ENCODE measurements around the gene INAVA.

Gene INAVA

GRCh38 chr1:200890818-200891773 lies 3.6 kb upstream of the INAVA start:
- peak overlapping the region; percentile 57 for H3K4me3 ChIP-seq (ENCODE audit: low read depth, low read length)
- no peaks in the 10 kb centered on the region for H3K27me3 ChIP-seq (ENCODE audit: insufficient read depth, low read depth, severe bottlenecking)
- no peaks in the 10 kb centered on the region for H3K36me3 ChIP-seq
- TF ChIP-seq, protein P1, sequence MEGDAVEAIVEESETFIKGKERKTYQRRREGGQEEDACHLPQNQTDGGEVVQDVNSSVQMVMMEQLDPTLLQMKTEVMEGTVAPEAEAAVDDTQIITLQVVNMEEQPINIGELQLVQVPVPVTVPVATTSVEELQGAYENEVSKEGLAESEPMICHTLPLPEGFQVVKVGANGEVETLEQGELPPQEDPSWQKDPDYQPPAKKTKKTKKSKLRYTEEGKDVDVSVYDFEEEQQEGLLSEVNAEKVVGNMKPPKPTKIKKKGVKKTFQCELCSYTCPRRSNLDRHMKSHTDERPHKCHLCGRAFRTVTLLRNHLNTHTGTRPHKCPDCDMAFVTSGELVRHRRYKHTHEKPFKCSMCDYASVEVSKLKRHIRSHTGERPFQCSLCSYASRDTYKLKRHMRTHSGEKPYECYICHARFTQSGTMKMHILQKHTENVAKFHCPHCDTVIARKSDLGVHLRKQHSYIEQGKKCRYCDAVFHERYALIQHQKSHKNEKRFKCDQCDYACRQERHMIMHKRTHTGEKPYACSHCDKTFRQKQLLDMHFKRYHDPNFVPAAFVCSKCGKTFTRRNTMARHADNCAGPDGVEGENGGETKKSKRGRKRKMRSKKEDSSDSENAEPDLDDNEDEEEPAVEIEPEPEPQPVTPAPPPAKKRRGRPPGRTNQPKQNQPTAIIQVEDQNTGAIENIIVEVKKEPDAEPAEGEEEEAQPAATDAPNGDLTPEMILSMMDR (IDR thresholded peaks at IDR 0.05; ENCODE audit: low read depth, low read length): peak; percentile 95
- peak overlapping the region; percentile 88 for H3K27ac ChIP-seq
- DNase-seq: peak; percentile 91
- no peaks in the 10 kb centered on the region for H3K9me3 ChIP-seq (ENCODE audit: severe bottlenecking)

DNA sequence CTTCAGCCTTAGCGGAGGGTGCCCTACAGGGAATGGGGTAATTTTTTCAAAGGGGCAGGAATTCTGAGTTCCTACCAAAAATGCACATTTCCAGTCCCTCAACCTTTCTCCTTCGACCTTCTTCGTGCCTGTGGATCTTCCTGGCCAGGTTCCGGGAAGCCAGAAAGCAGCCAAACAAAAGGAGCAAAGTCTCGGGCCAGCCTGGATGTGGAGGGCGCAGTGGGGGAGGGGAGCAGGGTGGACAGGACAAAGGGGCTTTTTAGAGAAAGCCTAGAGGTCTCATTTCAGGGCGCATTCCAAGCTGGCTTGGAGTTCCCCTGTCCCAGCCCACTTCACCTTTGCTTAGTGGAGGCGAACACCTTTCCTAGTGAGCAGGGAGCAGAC lies 2.9 kb upstream of the INAVA start:
- Histone ChIP-seq H3K36me3 (no peaks in the 10 kb centered on the region), H3K4me3 (ENCODE audit: low read depth, low read length) (peak overlapping the region; percentile 57), H3K27me3 (ENCODE audit: insufficient read depth, low read depth, severe bottlenecking) (no peaks in the 10 kb centered on the region), H3K27ac (peak overlapping the region; percentile 88), H3K9me3 (ENCODE audit: severe bottlenecking) (no peaks in the 10 kb centered on the region)
- no peak for DNase-seq
- TF ChIP-seq, protein P1 (IDR thresholded peaks at IDR 0.05; ENCODE audit: low read depth, low read length): no peak

DNA sequence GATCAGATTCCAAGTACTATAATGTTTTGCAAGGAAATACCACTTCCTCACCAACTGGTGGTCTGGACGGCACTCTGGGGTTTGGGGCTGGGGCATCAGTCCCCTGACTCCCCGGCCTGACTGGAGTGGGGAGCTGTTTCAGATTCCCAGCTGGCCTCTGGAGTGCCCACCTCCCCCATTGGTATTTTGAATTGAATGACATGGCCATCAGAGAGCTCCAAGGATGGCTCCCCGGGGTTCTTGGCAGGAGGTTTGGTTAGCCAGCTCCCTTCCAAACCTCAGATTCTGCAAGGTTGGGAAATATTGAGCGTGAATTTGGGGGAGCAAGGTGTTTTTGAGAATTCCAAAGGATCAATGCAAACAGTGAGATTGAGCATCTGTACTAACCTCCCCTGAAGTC lies 2.2 kb upstream of the INAVA start:
- Histone ChIP-seq H3K4me3 (ENCODE audit: low read depth, low read length) (no peak overlapping the region), H3K9me3 (ENCODE audit: severe bottlenecking) (no peaks in the 10 kb centered on the region), H3K36me3 (no peaks in the 10 kb centered on the region), H3K27ac (no peak overlapping the region), H3K27me3 (ENCODE audit: insufficient read depth, low read depth, severe bottlenecking) (no peaks in the 10 kb centered on the region)
- DNase-seq: no peak
- TF ChIP-seq, protein P1 (IDR thresholded peaks at IDR 0.05; ENCODE audit: low read depth, low read length): no peak

GRCh38 chr1:200892958-200893357 lies 1.7 kb upstream of the INAVA start:
- no peak for DNase-seq
- Histone ChIP-seq H3K9me3 (ENCODE audit: severe bottlenecking) (no peaks in the 10 kb centered on the region), H3K36me3 (no peaks in the 10 kb centered on the region), H3K4me3 (ENCODE audit: low read depth, low read length) (no peak overlapping the region), H3K27me3 (ENCODE audit: insufficient read depth, low read depth, severe bottlenecking) (no peaks in the 10 kb centered on the region), H3K27ac (no peak overlapping the region)
- TF ChIP-seq, protein P1 (IDR thresholded peaks at IDR 0.05; ENCODE audit: low read depth, low read length): no peak

GRCh38 chr1:200893411-200893901 lies 1.2 kb upstream of the INAVA start:
- Histone ChIP-seq H3K4me3 (ENCODE audit: low read depth, low read length) (no peak overlapping the region), H3K27me3 (ENCODE audit: insufficient read depth, low read depth, severe bottlenecking) (no peaks in the 10 kb centered on the region), H3K36me3 (no peaks in the 10 kb centered on the region), H3K9me3 (ENCODE audit: severe bottlenecking) (no peaks in the 10 kb centered on the region), H3K27ac (no peak overlapping the region)
- TF ChIP-seq, protein P1 (IDR thresholded peaks at IDR 0.05; ENCODE audit: low read depth, low read length): no peak
- no peak for DNase-seq

Measured in WERI-Rb-1 (cell line).